Measurements from ENCODE around the gene MUC7. TPM values are rescaled to one million over a fixed set of nuclear protein-coding genes. Genes with fewer than 3 reads are reported as not detected.
"Not testable (repeated sequence)": the region's sequence is repeated elsewhere in the genome, so short reads cannot be mapped to it uniquely, and the experiment has no call there.

MUC7 gene
- polyA plus RNA-seq (ENCODE audit: insufficient read length in 12 of 12), result under 1 TPM in 1 of 12 donors, not detected in 11; 0.21 TPM
- long read RNA-seq, donor 1, result 0 reads
- long read RNA-seq, donor 2, result 0 reads
- long read RNA-seq, donor 3, result 0 reads
- long read RNA-seq, donor 4, result 0 reads
- long read RNA-seq, donor 5, result 0 reads
- long read RNA-seq, donor 6, result 0 reads
- long read RNA-seq, donor 7, result 0 reads
- long read RNA-seq, donor 8, result 0 reads
- long read RNA-seq, donor 9, result 0 reads
- long read RNA-seq, donor 10, result 0 reads
- long read RNA-seq, donor 11, result 0 reads

GRCh38 chr4:70471897-70472296 is at the start of gene MUC7:
MUC7 (plus strand) TSS chr4:70472197; CDS start chr4:70474022, 1,825 bp downstream.
- DNase-seq, result no peak

GRCh38 chr4:70425306-70425705 is 46.7 kb upstream of the MUC7 start:
- DNase-seq, result no peak

- DNase-seq, result no peak
Measured at GRCh38 chr4:70426789-70427188, 45.2 kb upstream of the MUC7 start.

GRCh38 chr4:70437197-70437596 is 34.8 kb upstream of the MUC7 start:
- DNase-seq, result no peak

- no peak for DNase-seq
Measured at GRCh38 chr4:70442474-70442873, 29.5 kb upstream of the MUC7 start.

- no peak for DNase-seq
Measured at GRCh38 chr4:70443329-70443728, 28.7 kb upstream of the MUC7 start.

- no peak for DNase-seq
Measured at GRCh38 chr4:70449220-70449619, 22.8 kb upstream of the MUC7 start.

GRCh38 chr4:70452946-70453345 is 19.1 kb upstream of the MUC7 start:
- no peak for DNase-seq

GRCh38 chr4:70463335-70463734 is 8.7 kb upstream of the MUC7 start:
- DNase-seq, result no peak

GRCh38 chr4:70473679-70474078 is 1.7 kb downstream of the MUC7 start:
- DNase-seq, result no peak

- no peak for DNase-seq
Measured at GRCh38 chr4:70488748-70489147, 16.8 kb downstream of the MUC7 start.

- DNase-seq, result no peak
Measured at GRCh38 chr4:70496231-70496630, 24.2 kb downstream of the MUC7 start.

- DNase-seq, result not testable (repeated sequence)
Measured at GRCh38 chr4:70501838-70502237, 29.8 kb downstream of the MUC7 start.

GRCh38 chr4:70504733-70505132 is 32.7 kb downstream of the MUC7 start:
- no peak for DNase-seq

GRCh38 chr4:70505151-70505748 is 33.3 kb downstream of the MUC7 start:
- peak; percentile 50 for DNase-seq

GRCh38 chr4:70508801-70509200 is 36.8 kb downstream of the MUC7 start:
- DNase-seq, result no peak

- DNase-seq, result no peak
Measured at GRCh38 chr4:70511365-70511764, 39.4 kb downstream of the MUC7 start.

GRCh38 chr4:70515367-70516250 is 43.6 kb downstream of the MUC7 start:
- DNase-seq, result no peak

- no peak for DNase-seq
Measured at GRCh38 chr4:70518269-70518668, 46.3 kb downstream of the MUC7 start, which contains the start of gene AMTN. AMTN (plus strand) TSS chr4:70518569; CDS start chr4:70518778, 209 bp downstream.

- DNase-seq, result no peak
Measured at GRCh38 chr4:70518716-70519115, 46.7 kb downstream of the MUC7 start.

GRCh38 chr4:70522626-70523025 is 50.6 kb downstream of the MUC7 start:
- no peak for DNase-seq

- no peak for DNase-seq
Measured at GRCh38 chr4:70530997-70531396, 59.0 kb downstream of the MUC7 start.

GRCh38 chr4:70531981-70532380 is 60.0 kb downstream of the MUC7 start:
- DNase-seq, result no peak
